Measurements from ENCODE around the gene S100Z. TPM values are rescaled to one million over a fixed set of nuclear protein-coding genes. Genes with fewer than 3 reads are reported as not detected.

Gene S100Z
- total RNA-seq (1 to 10 TPM; 1.3 to 1.9 TPM), polyA plus RNA-seq (1 to 10 TPM in 1 of 2 donors, under 1 TPM in 1; 0.77 to 1.7 TPM)
- long read RNA-seq, donor 1, result 0 reads
- long read RNA-seq, donor 2, result 0 reads
- long read RNA-seq, donor 3, partial matches to known transcripts, result 0 of 1 reads
- long read RNA-seq, donor 3, other reads (novel, unspliced or antisense), result 0 of 1 reads
- long read RNA-seq, donor 4, result 0 reads
- long read RNA-seq, donor 5, result 0 reads

DNA sequence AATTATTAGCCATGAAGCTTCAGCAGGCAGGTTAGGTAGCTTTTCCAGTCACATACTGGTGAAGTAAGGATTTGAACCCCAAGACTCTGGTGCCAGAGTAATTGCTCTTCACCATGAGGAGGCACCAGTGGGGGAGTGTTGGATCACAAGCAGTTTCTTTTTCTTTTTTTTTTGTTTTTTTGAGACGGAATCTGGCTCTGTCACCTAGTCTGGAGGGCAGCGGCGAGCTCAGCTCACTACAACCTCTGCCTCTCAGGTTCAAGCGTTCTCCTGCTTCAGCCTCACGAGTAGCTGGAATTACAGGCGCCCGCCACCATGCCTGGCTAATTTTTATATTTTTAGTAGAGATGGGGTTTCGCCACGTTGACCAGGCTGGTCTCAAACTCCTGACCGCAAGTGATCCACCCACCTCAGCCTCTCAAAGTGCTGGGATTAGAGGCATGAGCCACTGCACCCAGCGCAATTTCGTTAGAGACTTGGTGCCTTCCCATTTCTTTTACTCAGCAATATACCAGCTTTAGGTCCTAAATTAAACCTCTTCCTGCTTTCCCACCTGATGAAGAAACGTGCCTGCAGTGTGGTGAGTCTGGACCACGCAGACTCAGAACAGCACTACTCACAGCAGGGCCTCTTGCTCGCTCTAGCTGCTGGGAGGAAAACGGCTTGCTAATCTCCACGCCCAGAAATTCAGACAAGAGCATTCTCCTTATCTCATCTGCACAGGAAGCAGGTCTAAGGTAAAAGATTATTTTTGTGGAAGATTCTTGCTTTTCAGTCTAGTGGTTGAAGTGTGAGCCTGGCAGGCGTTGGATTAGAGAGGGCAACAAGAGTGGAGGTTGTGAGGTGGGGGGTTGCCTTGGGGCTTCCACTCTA is at the start of gene S100Z:
TSS of gene S100Z (plus strand) at position 596 of the 873 bp plus-strand sequence. CDS start 25,346 bp downstream, outside the sequence.
- H3K4me3 ChIP-seq, result no peak within 1 kb of the TSS
- no peaks in the 10 kb centered on the region for H3K36me3 ChIP-seq (ENCODE audit: control insufficient read depth in 4 of 4, insufficient read depth in 4 of 4, low read length in 4 of 4)
- no peak within 1 kb of the TSS for H3K9ac ChIP-seq (ENCODE audit: insufficient read depth in 1 of 2, low read length in 2 of 2)
- peak in 1 of 3 donors; percentile 26 for DNase-seq
- TF ChIP-seq, protein P1, sequence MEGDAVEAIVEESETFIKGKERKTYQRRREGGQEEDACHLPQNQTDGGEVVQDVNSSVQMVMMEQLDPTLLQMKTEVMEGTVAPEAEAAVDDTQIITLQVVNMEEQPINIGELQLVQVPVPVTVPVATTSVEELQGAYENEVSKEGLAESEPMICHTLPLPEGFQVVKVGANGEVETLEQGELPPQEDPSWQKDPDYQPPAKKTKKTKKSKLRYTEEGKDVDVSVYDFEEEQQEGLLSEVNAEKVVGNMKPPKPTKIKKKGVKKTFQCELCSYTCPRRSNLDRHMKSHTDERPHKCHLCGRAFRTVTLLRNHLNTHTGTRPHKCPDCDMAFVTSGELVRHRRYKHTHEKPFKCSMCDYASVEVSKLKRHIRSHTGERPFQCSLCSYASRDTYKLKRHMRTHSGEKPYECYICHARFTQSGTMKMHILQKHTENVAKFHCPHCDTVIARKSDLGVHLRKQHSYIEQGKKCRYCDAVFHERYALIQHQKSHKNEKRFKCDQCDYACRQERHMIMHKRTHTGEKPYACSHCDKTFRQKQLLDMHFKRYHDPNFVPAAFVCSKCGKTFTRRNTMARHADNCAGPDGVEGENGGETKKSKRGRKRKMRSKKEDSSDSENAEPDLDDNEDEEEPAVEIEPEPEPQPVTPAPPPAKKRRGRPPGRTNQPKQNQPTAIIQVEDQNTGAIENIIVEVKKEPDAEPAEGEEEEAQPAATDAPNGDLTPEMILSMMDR (IDR thresholded peaks at IDR 0.05; ENCODE audit: control extremely low read depth, extremely low read depth), result no peak
- peaks cover 0 to 4% (median 0%) of the 10 kb centered on the region in 4 donors for H3K9me3 ChIP-seq (ENCODE audit: control insufficient read depth in 4 of 4, insufficient read depth in 3 of 4, low read length in 3 of 4)
- no peaks in the 10 kb centered on the region for H3K27me3 ChIP-seq (ENCODE audit: control insufficient read depth in 3 of 3, insufficient read depth in 3 of 3, low read length in 2 of 3)
- no peak within 1 kb of the TSS for H3K27ac ChIP-seq (ENCODE audit: low read depth in 1 of 2, low read length in 1 of 2)
- peak; percentile 46 for ATAC-seq (ENCODE audit: insufficient read depth, low FRiP score)
- 50 to 68% methylated on average over 18 of the region's 18 CpGs for WGBS, 2 donors
- no peaks in the 10 kb centered on the region for H3K4me1 ChIP-seq (ENCODE audit: control insufficient read depth in 5 of 5, insufficient read depth in 5 of 5, low read length in 5 of 5)

DNA sequence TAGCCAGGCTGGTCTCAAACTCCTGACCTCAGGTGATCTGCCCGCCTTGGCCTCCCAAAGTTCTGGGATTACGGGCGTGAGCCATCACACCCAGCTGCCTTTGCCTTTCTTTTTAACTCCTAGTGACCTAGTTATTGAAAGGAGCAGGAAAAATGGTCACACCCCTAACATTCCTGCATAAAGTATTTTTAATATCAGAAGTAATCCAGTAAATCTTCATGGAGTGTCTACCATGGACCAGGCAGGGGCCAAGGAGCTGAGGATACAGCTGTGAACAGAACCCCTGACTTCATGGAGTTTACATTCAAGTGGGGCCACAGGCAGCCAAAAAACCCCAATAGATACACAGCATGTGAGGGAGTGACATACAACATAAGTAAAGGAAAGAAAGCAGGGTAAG is 49.2 kb upstream of the S100Z start:
- ATAC-seq (ENCODE audit: insufficient read depth, low FRiP score) (no peak), DNase-seq (no peak)
- Histone ChIP-seq H3K4me1 (ENCODE audit: control insufficient read depth in 5 of 5, insufficient read depth in 5 of 5, low read length in 5 of 5) (peaks cover 0 to 7% (median 2%) of the 10 kb centered on the region in 5 donors), H3K9me3 (ENCODE audit: control insufficient read depth in 4 of 4, insufficient read depth in 3 of 4, low read length in 3 of 4) (no peaks in the 10 kb centered on the region), H3K36me3 (ENCODE audit: control insufficient read depth in 4 of 4, insufficient read depth in 4 of 4, low read length in 4 of 4) (no peaks in the 10 kb centered on the region), H3K27ac (ENCODE audit: low read depth in 1 of 2, low read length in 1 of 2) (peak overlapping the region in 1 of 2 donors; percentile 23), H3K9ac (ENCODE audit: insufficient read depth in 1 of 2, low read length in 2 of 2) (no peak overlapping the region), H3K27me3 (ENCODE audit: control insufficient read depth in 3 of 3, insufficient read depth in 3 of 3, low read length in 2 of 3) (no peaks in the 10 kb centered on the region), H3K4me3 (no peak overlapping the region)
- TF ChIP-seq, protein P1 (IDR thresholded peaks at IDR 0.05; ENCODE audit: control extremely low read depth, extremely low read depth), result no peak
- WGBS, 2 donors, result 93 to 99% methylated on average over 3 of the region's 3 CpGs

DNA sequence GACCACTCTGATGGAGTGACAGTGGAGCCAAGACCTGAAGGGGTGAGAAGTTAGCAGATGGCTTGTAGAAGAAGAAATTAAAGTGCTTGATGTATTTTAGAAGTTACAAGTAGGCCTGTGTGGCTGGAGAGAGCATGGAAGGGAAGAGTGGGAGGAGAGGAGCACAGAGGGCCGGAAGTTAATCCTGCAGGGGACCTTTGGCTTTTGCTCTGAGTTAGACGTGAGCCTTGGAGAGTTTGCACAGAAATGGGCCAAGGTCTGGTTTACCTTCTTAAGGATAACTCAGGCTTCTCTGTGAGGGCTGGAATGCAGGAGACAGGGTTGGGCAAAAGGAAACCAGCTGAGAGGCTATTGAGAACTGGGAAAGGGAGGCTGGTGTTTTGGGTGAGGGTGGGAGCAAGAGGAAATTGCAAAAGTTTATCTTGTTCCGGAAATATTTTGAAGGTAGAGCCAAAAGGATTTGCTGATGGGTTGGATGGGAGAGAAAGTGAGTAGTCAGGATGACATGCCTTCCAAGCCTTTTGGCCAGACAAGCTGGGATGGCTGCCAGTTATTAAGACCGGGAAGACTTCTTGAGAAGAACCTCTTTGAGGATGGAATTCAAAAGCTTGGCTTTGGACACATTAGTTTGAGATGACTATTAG is 48.5 kb upstream of the S100Z start:
- no peak overlapping the region for H3K4me3 ChIP-seq
- ATAC-seq (ENCODE audit: insufficient read depth, low FRiP score) (no peak), DNase-seq (peak in 2 of 3 donors; percentile 37 to 64)
- no peaks in the 10 kb centered on the region for H3K36me3 ChIP-seq (ENCODE audit: control insufficient read depth in 4 of 4, insufficient read depth in 4 of 4, low read length in 4 of 4)
- no peaks in the 10 kb centered on the region for H3K9me3 ChIP-seq (ENCODE audit: control insufficient read depth in 4 of 4, insufficient read depth in 3 of 4, low read length in 3 of 4)
- H3K27me3 ChIP-seq (ENCODE audit: control insufficient read depth in 3 of 3, insufficient read depth in 3 of 3, low read length in 2 of 3), result no peaks in the 10 kb centered on the region
- 52 to 58% methylated on average over 4 of the region's 4 CpGs for WGBS, 2 donors
- TF ChIP-seq, protein P1 (IDR thresholded peaks at IDR 0.05; ENCODE audit: control extremely low read depth, extremely low read depth), result no peak
- H3K4me1 ChIP-seq (ENCODE audit: control insufficient read depth in 5 of 5, insufficient read depth in 5 of 5, low read length in 5 of 5), result peaks cover 0 to 10% (median 2%) of the 10 kb centered on the region in 5 donors
- peak overlapping the region in 1 of 2 donors; percentile 23 for H3K27ac ChIP-seq (ENCODE audit: low read depth in 1 of 2, low read length in 1 of 2)
- H3K9ac ChIP-seq (ENCODE audit: insufficient read depth in 1 of 2, low read length in 2 of 2), result no peak overlapping the region
